ENCODE data around the gene CELSR1.
"Not testable (repeated sequence)": the region's sequence is repeated elsewhere in the genome, so short reads cannot be mapped to it uniquely, and the experiment has no call there.

CELSR1 gene

DNA sequence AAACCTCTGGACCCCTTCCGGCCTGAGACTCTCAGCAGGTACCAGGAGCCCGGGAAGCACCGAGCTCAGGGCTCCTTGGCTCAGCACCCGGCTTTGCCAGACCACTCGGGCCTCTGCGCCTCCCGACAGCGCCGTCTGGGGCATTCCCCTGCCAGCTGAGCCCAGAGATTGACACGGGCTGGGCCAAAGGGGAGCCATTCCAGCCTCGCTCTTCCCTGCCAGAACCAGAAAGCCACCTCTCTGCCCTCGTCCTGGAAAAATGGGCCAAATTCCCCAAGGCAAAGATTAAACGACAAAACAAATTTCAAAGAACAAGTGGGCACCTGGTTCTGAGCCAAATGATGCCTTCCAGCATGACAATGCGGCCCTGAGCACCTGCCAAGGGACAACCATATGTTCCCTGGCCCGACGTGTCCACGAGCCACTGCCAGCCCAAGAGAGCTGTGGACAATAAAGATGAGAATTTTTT, 59.3 kb downstream of the CELSR1 start:
- DNase-seq (ENCODE audit: extremely low spot score), result no peak
- POLR2A ChIA-PET, result no interaction called here
- TF ChIP-seq, protein P1, sequence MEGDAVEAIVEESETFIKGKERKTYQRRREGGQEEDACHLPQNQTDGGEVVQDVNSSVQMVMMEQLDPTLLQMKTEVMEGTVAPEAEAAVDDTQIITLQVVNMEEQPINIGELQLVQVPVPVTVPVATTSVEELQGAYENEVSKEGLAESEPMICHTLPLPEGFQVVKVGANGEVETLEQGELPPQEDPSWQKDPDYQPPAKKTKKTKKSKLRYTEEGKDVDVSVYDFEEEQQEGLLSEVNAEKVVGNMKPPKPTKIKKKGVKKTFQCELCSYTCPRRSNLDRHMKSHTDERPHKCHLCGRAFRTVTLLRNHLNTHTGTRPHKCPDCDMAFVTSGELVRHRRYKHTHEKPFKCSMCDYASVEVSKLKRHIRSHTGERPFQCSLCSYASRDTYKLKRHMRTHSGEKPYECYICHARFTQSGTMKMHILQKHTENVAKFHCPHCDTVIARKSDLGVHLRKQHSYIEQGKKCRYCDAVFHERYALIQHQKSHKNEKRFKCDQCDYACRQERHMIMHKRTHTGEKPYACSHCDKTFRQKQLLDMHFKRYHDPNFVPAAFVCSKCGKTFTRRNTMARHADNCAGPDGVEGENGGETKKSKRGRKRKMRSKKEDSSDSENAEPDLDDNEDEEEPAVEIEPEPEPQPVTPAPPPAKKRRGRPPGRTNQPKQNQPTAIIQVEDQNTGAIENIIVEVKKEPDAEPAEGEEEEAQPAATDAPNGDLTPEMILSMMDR (IDR thresholded peaks at IDR 0.05; ENCODE audit: control extremely low read depth, extremely low read depth, low read depth, missing control alignments), result no peak
- CTCF ChIA-PET, result no interaction called here

DNA sequence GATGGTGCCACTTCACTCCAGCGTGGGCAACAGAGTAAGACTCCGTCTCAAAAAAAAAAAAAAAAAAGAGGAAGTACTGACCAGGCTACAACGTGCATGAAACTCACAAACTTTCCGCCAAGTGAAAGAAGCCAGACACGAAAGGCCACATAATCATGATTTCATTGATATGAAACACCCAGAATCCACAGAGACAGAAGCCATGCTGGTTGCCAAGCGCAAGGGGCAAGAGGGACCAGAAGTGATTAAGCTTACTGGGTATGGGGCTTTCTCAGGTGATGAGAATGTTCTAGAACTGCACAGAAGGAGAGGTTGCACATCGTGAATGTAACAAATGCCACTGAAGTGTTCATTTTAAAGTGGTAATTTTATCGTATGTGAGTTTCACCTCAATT, 60.9 kb downstream of the CELSR1 start:
- POLR2A ChIA-PET, result no interaction called here
- TF ChIP-seq, protein P1 (IDR thresholded peaks at IDR 0.05; ENCODE audit: control extremely low read depth, extremely low read depth, low read depth, missing control alignments), result no peak
- DNase-seq (ENCODE audit: extremely low spot score), result peak; percentile 67
- CTCF ChIA-PET, result no interaction called here

DNA sequence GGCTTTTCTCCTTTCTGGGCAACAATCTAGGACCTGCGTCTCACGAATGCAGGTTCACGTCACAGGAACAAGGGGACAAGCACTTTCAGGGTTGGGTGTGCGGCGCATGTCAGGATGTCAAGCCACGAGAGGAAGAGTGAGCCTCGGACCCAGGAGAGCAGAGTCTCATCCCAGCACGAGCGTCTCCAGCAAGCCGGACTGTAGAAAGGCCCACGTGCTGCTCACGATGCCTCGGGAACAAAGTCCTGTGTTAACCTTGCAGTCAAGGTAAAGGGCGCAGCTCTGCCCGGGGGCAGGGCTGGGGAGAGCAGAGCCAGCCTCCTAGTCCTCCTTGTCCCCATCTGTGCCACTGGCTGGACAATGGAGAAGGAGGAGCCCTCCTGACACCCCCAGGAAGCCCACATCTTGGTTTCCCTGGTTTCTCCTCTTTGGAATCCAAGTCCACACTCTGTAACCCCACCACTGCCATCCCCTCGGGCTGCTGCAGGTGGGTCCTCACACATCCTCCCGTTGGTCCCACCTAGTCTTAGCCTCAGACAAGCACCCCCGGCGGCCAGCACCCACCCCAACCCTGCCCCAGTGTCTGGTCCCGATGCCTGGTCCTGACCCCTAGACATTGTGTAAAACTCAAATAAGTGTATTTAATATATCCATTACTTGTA, 63.4 kb downstream of the CELSR1 start:
- POLR2A ChIA-PET, result no interaction called here
- CTCF ChIA-PET, result no interaction called here
- TF ChIP-seq, protein P1 (IDR thresholded peaks at IDR 0.05; ENCODE audit: control extremely low read depth, extremely low read depth, low read depth, missing control alignments), result no peak
- no peak for DNase-seq (ENCODE audit: extremely low spot score)

DNA sequence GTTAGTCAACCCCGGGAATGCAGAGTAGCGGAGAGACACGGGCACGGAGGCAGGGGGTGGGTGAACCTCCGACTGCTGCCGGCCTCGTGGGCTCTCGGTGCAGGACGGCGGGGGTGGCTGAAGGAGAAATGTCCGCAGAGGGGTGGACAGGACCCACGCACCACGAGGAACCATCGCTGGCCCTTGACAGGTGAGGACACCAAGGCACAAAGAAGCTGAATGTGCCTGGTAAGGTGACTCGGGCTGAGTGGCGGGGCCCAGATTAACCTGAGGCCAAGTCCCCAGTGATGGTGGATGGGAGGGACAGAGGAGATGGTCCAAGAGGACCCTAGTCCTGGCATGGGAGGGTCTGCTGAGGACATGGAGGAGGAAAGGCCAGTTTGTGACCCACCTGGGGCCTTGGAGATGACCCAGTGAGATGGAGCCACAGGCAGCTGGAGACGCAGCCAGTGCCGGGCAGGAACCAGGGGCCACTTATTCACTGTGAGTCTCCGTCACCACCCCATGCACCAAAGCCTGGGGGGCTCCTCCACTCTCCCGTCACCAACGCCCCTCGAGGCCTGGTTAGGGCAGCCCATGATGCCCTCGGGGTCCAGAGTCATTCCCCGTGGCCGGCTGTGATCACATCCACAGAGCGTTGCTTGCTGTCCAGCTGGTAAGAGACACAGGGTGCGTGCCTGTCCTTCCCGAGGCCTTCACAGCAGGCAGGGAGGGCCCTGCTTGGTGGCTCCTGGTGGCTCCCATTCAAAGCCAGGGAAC, 64.2 kb downstream of the CELSR1 start:
- ChIA-PET POLR2A (no interaction called here), CTCF (no interaction called here)
- TF ChIP-seq, protein P1 (IDR thresholded peaks at IDR 0.05; ENCODE audit: control extremely low read depth, extremely low read depth, low read depth, missing control alignments), result no peak
- DNase-seq (ENCODE audit: extremely low spot score), result no peak

DNA sequence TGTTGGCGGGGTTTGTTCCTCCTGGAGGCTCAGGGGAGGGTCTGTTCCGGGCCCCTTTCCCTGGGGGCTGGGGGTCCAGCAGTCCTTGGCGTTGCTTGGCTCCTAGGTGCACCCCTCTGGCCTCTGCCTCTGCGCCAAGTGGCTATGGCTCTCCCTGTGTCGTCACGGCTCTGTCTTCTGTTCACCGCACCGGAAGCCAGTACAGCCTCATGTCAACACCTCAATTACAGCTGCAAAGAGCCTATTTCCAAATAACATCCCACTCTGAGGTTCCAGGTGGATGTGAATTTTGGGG, 64.8 kb downstream of the CELSR1 start:
- TF ChIP-seq, protein P1 (IDR thresholded peaks at IDR 0.05; ENCODE audit: control extremely low read depth, extremely low read depth, low read depth, missing control alignments), result no peak
- no peak for DNase-seq (ENCODE audit: extremely low spot score)
- ChIA-PET CTCF (no interaction called here), POLR2A (no interaction called here)

DNA sequence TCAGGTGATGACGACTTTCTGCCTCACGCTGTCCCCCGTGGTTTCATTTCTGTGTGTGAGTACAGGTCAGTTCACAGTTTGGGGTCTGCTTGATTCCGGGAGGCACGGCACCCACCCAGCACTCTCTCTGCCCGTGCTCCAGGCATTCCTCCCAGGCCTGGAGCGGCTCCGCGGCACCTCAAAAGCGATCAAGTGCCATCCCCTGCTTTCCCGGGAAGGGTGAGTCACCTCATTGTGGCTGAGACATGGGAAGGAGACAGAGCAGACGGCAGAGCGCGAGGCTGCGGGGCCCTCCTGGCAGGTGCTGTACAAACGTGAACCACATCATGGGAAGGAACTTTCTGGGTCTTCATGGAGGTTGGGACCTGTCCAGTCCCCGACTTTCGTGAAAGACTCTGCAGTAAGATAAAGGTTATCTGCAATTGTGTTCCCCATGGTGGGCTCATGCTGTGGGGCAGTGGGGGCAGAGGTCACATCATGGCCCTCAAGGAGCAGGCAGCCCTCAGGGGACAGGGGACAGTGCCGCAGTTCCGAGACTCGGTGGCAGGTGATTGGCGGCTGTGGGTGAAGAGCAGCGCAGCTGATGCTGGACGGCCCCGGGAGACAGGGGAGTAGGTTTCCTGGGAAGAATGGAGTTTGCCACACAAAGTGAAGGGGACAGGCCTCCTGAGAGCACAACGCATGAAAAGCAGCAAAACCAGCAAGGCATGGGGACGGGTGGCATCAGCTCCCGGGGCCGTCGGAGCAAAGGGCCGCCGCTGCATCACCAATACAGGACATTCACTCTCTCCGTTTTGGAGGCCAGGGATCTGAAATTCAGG, 65.3 kb downstream of the CELSR1 start:
- TF ChIP-seq, protein P1 (IDR thresholded peaks at IDR 0.05; ENCODE audit: control extremely low read depth, extremely low read depth, low read depth, missing control alignments), result no peak
- CTCF ChIA-PET, result no interaction called here
- POLR2A ChIA-PET, result no interaction called here
- no peak for DNase-seq (ENCODE audit: extremely low spot score)

DNA sequence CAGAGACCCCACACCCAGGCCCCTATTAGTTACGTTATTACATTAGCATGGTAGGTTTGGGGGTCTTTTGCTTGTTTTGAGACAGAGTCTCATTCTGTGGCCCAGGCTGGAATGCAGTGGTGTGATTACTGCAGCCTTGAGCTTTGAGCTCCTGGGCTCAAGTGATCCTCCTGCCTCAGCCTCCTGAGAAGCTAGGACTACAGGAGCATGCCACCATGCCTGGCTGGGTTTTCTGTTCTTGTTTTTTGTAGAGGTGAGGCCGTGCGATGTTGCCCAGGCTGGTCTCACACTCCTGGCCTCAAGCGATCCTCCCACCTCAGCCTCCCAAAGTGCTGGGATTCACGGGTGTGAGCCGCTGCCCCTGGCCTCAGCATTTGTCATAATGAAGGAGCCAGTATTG, 66.1 kb downstream of the CELSR1 start:
- CTCF ChIA-PET, result interaction anchor here (1.4 kb wide), 1 partner anchor 10 kb away, joined by 3 read pairs; no protein-coding TSS in a partner anchor
- POLR2A ChIA-PET; DNase-seq (ENCODE audit: extremely low spot score): not testable (repeated sequence)

Measured in GM10248 (cell line).